GM18951 (cell line): ENCODE results near the gene SPIRE1.
"Not testable (repeated sequence)": the region's sequence is repeated elsewhere in the genome, so short reads cannot be mapped to it uniquely, and the experiment has no call there.

Experiments
- POLR2A ChIP-seq: IDR thresholded peaks from 4 replicates; pipeline ENCODE4 v1.6.1; 2011; ENCODE audit warnings: mild to moderate bottlenecking; ENCODE audit not compliant: insufficient read length, insufficient read depth; ENCODE audit errors: extremely low read depth
- in situ Hi-C: fragments of 300-500 bp; cut with MboI; formaldehyde crosslinking; loops from one replicate; pipeline ENCODE4 v1.12.0; 2022; ENCODE audit warnings: low sequenced_read_pairs, mixed read lengths, inconsistent platforms; ENCODE audit not compliant: unreplicated experiment

The SPIRE1 gene

GRCh38 chr18:12497839-12498238, 160.1 kb downstream of the SPIRE1 start:
- no peak for TF ChIP-seq POLR2A
- in situ Hi-C loops = no loop called here

GRCh38 chr18:12497296-12497695, 160.6 kb downstream of the SPIRE1 start:
- TF ChIP-seq POLR2A = no peak
- in situ Hi-C loops = no loop called here

GRCh38 chr18:12492907-12493306, 165.0 kb downstream of the SPIRE1 start:
- in situ Hi-C loops = no loop called here
- no peak for TF ChIP-seq POLR2A

GRCh38 chr18:12491611-12492435, 166.1 kb downstream of the SPIRE1 start:
- no peak for TF ChIP-seq POLR2A
- in situ Hi-C loops = no loop called here

- in situ Hi-C loops = no loop called here
- TF ChIP-seq POLR2A = no peak
These were observed 172.3 kb downstream of the SPIRE1 start for GRCh38 chr18:12485479-12486105.

DNA sequence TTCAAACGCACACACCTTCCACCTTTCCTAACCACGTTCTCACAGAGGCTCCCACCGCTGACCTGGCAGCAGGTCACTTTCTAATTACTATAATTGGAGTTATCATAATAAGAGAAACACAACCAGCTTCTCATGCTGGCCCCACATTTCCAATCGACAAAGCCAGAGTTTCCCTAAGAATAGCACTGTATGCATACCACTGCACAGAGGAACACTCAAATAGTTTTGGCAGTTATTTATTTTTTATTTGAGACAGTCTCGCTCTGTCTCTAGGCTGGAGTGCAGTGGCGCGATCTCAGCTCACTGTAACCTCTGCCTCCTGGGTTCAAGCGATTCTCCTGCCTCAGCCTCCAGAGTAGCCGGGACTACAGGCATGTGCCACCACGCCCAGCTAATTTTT, 176.0 kb downstream of the SPIRE1 start:
- in situ Hi-C loops = not testable (repeated sequence)

- TF ChIP-seq POLR2A = no peak
- in situ Hi-C loops = no loop called here
These were observed 177.9 kb downstream of the SPIRE1 start for GRCh38 chr18:12479982-12480381.

- TF ChIP-seq POLR2A = no peak
- in situ Hi-C loops = no loop called here
These were observed 178.4 kb downstream of the SPIRE1 start for GRCh38 chr18:12479536-12479935.

DNA sequence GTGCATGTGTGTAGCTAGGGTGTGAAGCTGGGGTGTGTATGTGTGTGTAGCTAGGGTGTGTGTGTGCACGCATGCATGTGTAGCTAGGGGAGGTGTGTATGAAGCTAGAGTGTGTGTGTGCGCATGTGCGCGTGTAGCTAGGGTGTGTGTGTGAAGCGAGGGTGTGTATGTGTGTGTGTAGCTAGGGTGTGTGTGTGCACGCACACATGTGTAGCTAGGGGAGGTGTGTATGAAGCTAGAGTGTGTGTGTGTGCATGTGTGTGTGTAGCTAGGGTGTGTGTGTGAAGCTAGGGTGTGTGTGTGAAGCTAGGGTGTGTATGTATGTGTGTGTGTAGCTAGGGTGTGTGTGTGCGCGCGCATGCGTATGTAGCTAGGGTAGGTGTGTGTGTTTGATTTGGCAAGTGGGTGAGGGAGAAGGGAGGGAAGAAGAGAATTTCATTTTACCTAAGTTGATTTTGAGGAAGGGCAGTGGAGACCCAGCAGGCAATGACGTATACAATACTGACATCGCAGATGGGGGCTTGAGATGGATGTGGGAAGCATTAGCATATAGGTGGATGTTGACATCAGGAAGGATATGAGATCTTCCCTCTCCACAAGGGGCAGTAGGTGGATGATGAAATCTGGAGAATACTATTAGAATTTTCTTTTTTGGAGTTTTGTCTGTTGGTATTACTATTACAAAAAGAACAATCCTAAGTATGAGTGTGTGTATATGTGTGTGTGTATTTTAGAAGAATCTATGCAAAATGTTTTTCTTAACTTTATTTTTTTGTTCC, 179.4 kb downstream of the SPIRE1 start:
- TF ChIP-seq POLR2A = no peak
- in situ Hi-C loops = no loop called here

DNA sequence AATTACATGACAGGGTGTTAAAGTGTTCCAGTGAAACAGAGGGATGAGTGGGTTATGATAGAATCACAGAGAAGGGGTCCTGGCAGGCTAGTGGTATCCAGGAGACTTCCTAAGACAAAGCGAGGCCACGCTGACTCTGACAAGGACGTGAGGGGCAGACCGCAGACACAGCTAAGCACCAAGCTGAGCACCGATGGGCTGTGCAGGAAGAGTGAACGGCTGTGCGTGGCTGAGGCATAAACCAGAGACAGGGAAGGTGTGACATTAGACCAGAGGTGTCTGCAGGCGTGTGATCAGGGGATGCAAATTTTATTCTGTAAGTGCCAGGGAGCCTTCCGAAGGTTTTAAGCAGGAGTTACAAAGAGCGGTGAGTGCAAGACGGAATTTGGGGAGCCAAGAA, 180.3 kb downstream of the SPIRE1 start:
- in situ Hi-C loops = no loop called here
- no peak for TF ChIP-seq POLR2A

- no peak for TF ChIP-seq POLR2A
- in situ Hi-C loops = no loop called here
These were observed 181.0 kb downstream of the SPIRE1 start for GRCh38 chr18:12476955-12477354.

DNA sequence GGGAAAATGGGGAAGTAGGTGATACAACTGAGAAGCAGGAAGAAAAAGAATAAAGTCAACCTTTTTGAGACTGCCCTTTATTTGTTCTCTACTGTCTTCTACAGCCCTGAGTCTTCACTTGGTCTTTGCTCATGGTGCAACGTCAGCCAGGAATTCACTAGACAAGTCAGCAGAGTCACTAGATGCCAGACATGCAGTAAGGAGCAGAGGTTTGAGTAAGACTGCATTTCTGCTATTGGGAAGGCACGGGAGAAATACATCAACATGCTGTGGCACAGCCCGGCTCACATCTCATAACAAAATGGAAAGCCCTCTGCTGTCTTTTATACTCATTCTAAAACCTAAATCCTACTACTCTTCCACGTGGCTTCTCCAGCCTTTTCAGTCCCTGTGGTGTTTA, 183.0 kb downstream of the SPIRE1 start:
- in situ Hi-C loops = no loop called here
- no peak for TF ChIP-seq POLR2A

DNA sequence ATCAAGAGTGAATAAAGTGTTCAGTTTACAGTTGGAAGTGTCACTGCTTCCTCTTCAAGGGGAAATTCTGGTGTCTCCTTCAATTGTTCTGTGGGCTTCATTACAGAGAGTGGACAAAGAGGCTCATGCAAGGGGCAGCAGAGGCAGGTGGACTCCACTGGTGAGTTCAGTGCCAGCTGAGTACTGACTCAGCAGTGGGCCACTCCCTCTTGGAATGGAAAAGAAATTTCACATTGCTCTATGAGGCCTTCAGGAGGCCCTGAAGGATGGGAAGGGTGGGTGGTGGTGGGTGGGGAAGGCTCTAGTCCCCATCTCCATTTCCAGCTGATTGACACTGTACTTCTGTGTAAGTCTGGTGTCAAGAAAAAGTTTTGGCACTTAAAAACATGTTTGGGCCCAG, 183.8 kb downstream of the SPIRE1 start:
- TF ChIP-seq POLR2A = no peak
- in situ Hi-C loops = no loop called here
